ENCODE data around the gene POU1F1. TPM values are rescaled to one million over a fixed set of nuclear protein-coding genes. Genes with fewer than 3 reads are reported as not detected.

Gene POU1F1
- total RNA-seq, 1 experiment from 2014 or later: not detected

- no peak for DNase-seq (ENCODE audit: unreplicated experiment)
- Mint-ChIP-seq H3K36me3 (ENCODE audit: insufficient read depth, unreplicated experiment) (peaks cover 5% of the 10 kb centered on the region), H3K27me3 (ENCODE audit: insufficient read depth, unreplicated experiment) (no peaks in the 10 kb centered on the region), H3K4me1 (ENCODE audit: insufficient read depth, unreplicated experiment) (peaks cover 29% of the 10 kb centered on the region), H3K9me3 (ENCODE audit: unreplicated experiment) (no peaks in the 10 kb centered on the region), H3K4me3 (ENCODE audit: unreplicated experiment) (peak overlapping the region; percentile 97), H3K27ac (ENCODE audit: low read depth, unreplicated experiment) (peak overlapping the region; percentile 99)
- intact Hi-C loops (cut with micrococcal nuclease): loop anchor here (10.0 kb wide), 1 partner anchor 234 kb away; the partner anchor contains the start of gene VGLL3
- POLR2A ChIA-PET: interaction anchor here (0.9 to 2.6 kb wide), 3 partner anchors 8 to 829 kb away, joined by 3 to 17 read pairs (median 3); no protein-coding TSS in a partner anchor
- CTCF ChIA-PET: interaction anchor here (0.7 kb wide), 1 partner anchor 1178 kb away, joined by 3 read pairs; no protein-coding TSS in a partner anchor
- BruUV-seq (replicated peaks): no TSS peak
- no peak for TF ChIP-seq CTCF (IDR thresholded peaks at IDR 0.05; ENCODE audit: unreplicated experiment)
Observed at GRCh38 chr3:87229113-87229512, 47.3 kb downstream of the POU1F1 start.

GRCh38 chr3:87228316-87228715 lies 48.1 kb downstream of the POU1F1 start:
- TSS peak; percentile 35 for BruUV-seq (replicated peaks)
- Mint-ChIP-seq H3K4me3 (ENCODE audit: unreplicated experiment) (peak overlapping the region; percentile 97), H3K4me1 (ENCODE audit: insufficient read depth, unreplicated experiment) (peaks cover 29% of the 10 kb centered on the region), H3K27me3 (ENCODE audit: insufficient read depth, unreplicated experiment) (no peaks in the 10 kb centered on the region), H3K36me3 (ENCODE audit: insufficient read depth, unreplicated experiment) (peaks cover 5% of the 10 kb centered on the region), H3K27ac (ENCODE audit: low read depth, unreplicated experiment) (peak overlapping the region; percentile 99), H3K9me3 (ENCODE audit: unreplicated experiment) (no peaks in the 10 kb centered on the region)
- peak; percentile 41 for DNase-seq (ENCODE audit: unreplicated experiment)
- ChIA-PET POLR2A (interaction anchor here (0.5 to 2.6 kb wide), 12 partner anchors 22 to 1693 kb away, joined by 3 to 18 read pairs (median 3); partner anchors contain the start of genes C3orf38 and VGLL3), CTCF (interaction anchor here (0.6 to 1.2 kb wide), 4 partner anchors 31 to 1178 kb away, joined by 3 to 6 read pairs (median 3); no protein-coding TSS in a partner anchor)
- TF ChIP-seq CTCF (IDR thresholded peaks at IDR 0.05; ENCODE audit: unreplicated experiment): no peak
- intact Hi-C loops (cut with micrococcal nuclease): loop anchor here (10.0 kb wide), 1 partner anchor 234 kb away; the partner anchor contains the start of gene VGLL3

GRCh38 chr3:87227835-87228144 lies 48.6 kb downstream of the POU1F1 start:
- Mint-ChIP-seq H3K27me3 (ENCODE audit: insufficient read depth, unreplicated experiment) (no peaks in the 10 kb centered on the region), H3K27ac (ENCODE audit: low read depth, unreplicated experiment) (peak overlapping the region; percentile 99), H3K4me1 (ENCODE audit: insufficient read depth, unreplicated experiment) (peaks cover 29% of the 10 kb centered on the region), H3K4me3 (ENCODE audit: unreplicated experiment) (peak overlapping the region; percentile 97), H3K36me3 (ENCODE audit: insufficient read depth, unreplicated experiment) (peaks cover 5% of the 10 kb centered on the region), H3K9me3 (ENCODE audit: unreplicated experiment) (no peaks in the 10 kb centered on the region)
- ChIA-PET CTCF (interaction anchor here (0.7 to 1.2 kb wide), 2 partner anchors 32 to 211 kb away, joined by 3 to 6 read pairs; no protein-coding TSS in a partner anchor), POLR2A (interaction anchor here (0.5 to 7.2 kb wide), 17 partner anchors 16 to 1692 kb away, joined by 3 to 49 read pairs (median 3); partner anchors contain the start of genes C3orf38 and VGLL3)
- TF ChIP-seq CTCF (IDR thresholded peaks at IDR 0.05; ENCODE audit: unreplicated experiment): no peak
- intact Hi-C loops (cut with micrococcal nuclease): loop anchor here (1.0 to 10.0 kb wide), 2 partner anchors 21 to 233 kb away; partner anchors contain the start of gene VGLL3
- no peak for DNase-seq (ENCODE audit: unreplicated experiment)
- no TSS peak for BruUV-seq (replicated peaks)

- H3K9me3 Mint-ChIP-seq (ENCODE audit: unreplicated experiment): no peaks in the 10 kb centered on the region
- ChIA-PET CTCF (interaction anchor here (0.6 to 1.2 kb wide), 3 partner anchors 32 to 359 kb away, joined by 3 to 6 read pairs (median 3); no protein-coding TSS in a partner anchor), POLR2A (interaction anchor here (0.5 to 7.2 kb wide), 25 partner anchors 9 to 1564 kb away, joined by 3 to 49 read pairs (median 3); partner anchors contain the start of genes C3orf38, CGGBP1, VGLL3 and ZNF654)
- no peaks in the 10 kb centered on the region for H3K27me3 Mint-ChIP-seq (ENCODE audit: insufficient read depth, unreplicated experiment)
- intact Hi-C loops (cut with micrococcal nuclease): loop anchor here (1.0 to 10.0 kb wide), 2 partner anchors 21 to 232 kb away; partner anchors contain the start of gene VGLL3
- peak within 1 kb of the TSS; percentile 97 for H3K4me3 Mint-ChIP-seq (ENCODE audit: unreplicated experiment)
- no peak for TF ChIP-seq CTCF (IDR thresholded peaks at IDR 0.05; ENCODE audit: unreplicated experiment)
- peak within 1 kb of the TSS; percentile 99 for H3K27ac Mint-ChIP-seq (ENCODE audit: low read depth, unreplicated experiment)
- H3K36me3 Mint-ChIP-seq (ENCODE audit: insufficient read depth, unreplicated experiment): peaks cover 5% of the 10 kb centered on the region
- peaks cover 29% of the 10 kb centered on the region for H3K4me1 Mint-ChIP-seq (ENCODE audit: insufficient read depth, unreplicated experiment)
- BruUV-seq (replicated peaks): no TSS peak
- DNase-seq (ENCODE audit: unreplicated experiment): peak; percentile 93
Observed at GRCh38 chr3:87227104-87227834, 49.1 kb downstream of the POU1F1 start, which contains the start of gene CHMP2B. TSS of gene CHMP2B (plus strand) at chr3:87227309. CDS start at chr3:87227523, 214 bp downstream.
